Stimulated activated CD8-positive, alpha-beta memory T cell treated with anti-CD3 and anti-CD28 coated beads, Interleukin-2, amount 100 ng/mL, for 1 hour (primary cell): Measurements from ENCODE around the gene NFYA.
"Not testable (repeated sequence)": the region's sequence is repeated elsewhere in the genome, so short reads cannot be mapped to it uniquely, and the experiment has no call there.

Source experiments
- DNase-seq, 2 donors: peaks; one replicate each; pipeline ENCODE4 v3.0.0-alpha.2; 2020; ENCODE audit warnings: low read depth in 2 of 2

The NFYA gene

DNA sequence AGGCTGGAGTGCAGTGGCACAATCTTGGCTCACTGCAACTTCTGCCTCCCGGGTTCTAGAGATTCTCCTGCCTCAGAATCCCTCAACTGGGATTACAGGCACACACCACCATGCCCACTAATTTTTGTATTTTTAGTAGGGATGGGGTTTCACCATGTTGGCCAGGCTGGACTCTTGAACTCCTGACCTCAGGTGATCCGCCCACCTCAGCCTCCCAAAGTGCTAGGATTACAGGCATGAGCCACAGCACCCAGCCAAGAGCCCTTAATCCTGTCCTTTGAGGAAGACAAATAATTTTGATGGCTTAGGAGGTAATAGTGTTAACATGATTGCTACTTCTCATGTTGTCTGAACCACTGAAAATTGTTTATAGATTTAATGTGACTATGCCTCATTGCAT, 42.3 kb downstream of the NFYA start:
- DNase-seq, result not testable (repeated sequence)

- no peak for DNase-seq
Observed at GRCh38 chr6:41119508-41119907, 46.7 kb downstream of the NFYA start.

- no peak for DNase-seq
Observed at GRCh38 chr6:41120058-41120457, 47.3 kb downstream of the NFYA start.

- no peak for DNase-seq
Observed at GRCh38 chr6:41122373-41122772, 49.6 kb downstream of the NFYA start.

DNA sequence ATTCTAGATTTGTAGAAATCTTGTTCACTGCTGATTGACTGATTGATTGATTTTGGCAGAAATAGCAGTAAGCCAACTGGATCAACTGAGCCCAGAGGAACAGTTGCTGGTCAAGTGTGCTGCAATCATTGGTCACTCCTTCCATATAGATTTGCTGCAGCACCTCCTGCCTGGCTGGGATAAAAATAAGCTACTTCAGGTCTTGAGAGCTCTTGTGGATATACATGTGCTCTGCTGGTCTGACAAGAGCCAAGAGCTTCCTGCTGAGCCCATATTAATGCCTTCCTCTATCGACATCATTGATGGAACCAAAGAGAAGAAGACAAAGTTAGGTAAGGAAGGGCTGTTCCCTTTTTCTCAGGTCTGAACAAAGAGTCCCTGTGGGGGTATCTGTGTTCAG, 50.1 kb downstream of the NFYA start:
- no peak for DNase-seq

DNA sequence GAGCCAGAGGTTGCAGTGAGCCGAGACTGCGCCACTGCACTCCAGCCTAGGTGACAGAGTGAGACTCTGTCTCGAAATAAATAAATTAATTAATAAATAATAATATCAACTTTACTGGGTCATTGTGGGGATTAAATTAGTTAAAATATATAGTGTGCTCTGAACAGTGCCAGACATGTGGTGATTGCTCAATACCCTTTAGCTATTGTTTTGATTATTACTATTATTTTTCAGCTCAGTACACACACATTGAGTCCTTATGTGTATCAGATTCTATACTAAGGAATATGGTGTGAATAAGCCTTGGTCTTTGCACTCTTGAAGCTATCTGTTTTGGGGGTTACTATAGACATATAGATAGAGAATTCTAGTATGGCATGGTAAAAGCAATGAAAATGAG, 52.5 kb downstream of the NFYA start:
- DNase-seq, result no peak

DNA sequence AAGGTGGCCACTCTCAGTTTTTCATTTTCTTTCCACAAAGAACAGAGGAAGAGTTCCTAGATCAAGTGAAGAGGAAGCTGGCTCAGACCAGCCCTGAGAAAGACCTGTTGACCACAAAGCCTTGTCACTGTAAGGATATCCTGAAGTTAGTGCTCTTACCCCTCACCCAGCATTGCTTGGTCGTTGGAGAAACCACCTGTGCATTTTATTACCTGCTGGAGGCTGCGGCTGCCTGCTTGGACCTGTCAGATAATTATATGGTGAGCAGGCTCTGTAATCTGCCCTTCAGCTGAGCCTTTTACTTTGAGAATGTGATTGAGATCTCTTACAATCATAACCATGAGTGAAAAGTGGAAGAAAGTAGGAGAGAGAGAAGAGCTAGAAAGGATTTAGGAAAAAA, 59.5 kb downstream of the NFYA start:
- DNase-seq, result no peak

- DNase-seq, result no peak
Observed at GRCh38 chr6:41135062-41135832, 62.5 kb downstream of the NFYA start.

- DNase-seq, result no peak
Observed at GRCh38 chr6:41136911-41137310, 64.1 kb downstream of the NFYA start.

DNA sequence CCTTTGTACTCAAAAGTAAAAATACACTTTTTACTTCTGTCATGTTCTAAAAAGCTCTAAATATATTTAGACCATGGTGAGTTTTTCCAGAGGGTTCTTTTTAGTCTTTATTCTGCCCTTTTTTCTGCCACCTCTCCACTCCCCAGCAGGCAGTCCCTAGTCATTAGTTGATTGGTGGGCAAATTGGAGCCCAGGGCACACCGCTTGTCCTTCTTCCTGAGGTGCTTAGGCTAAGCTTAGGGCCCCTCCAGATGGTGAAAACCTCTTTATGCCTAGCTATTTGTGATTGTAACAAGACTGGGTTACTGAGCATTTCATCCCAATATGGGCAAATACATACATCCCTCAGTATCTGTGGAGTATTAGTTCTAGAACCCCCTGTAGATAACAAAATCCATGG, 75.1 kb downstream of the NFYA start:
- no peak for DNase-seq
